Measurements from ENCODE around the gene GRAMD4. TPM values are rescaled to one million over a fixed set of nuclear protein-coding genes. Genes with fewer than 3 reads are reported as not detected.

GRAMD4 gene
- total and polyA plus RNA-seq, 2 donors (not counting 1 experiment from before 2014, with no cell fraction given), result 17.0 to 88.1 TPM

- no peaks in the 10 kb centered on the region for H3K9me3 Mint-ChIP-seq (ENCODE audit: insufficient read depth)
- Histone ChIP-seq H3K4me3 (ENCODE audit: control extremely low read depth in 1 of 5, extremely low read depth in 1 of 5, insufficient read depth in 1 of 5, low read depth in 2 of 5, low read length in 4 of 5) (no peak overlapping the region), H3K36me3 (replicated peaks in 1 of 2; ENCODE audit: control extremely low read depth in 1 of 2, control insufficient read depth in 1 of 2, extremely low read depth in 1 of 2, insufficient read depth in 2 of 2, low read length in 1 of 2) (peaks cover 1 to 82% of the 10 kb centered on the region in 2 experiments), H2AFZ (ENCODE audit: insufficient read depth, low read depth, low read length, poor library complexity, severe bottlenecking) (no peak overlapping the region), H3K4me1 (ENCODE audit: control insufficient read depth in 2 of 2, insufficient read depth in 2 of 2, low read length in 2 of 2) (no peaks in the 10 kb centered on the region), H3K79me2 (ENCODE audit: control insufficient read depth, insufficient read depth, low read length) (peaks cover 26% of the 10 kb centered on the region), H4K20me1 (ENCODE audit: control insufficient read depth, insufficient read depth, low read length, poor library complexity, severe bottlenecking) (peaks cover 55% of the 10 kb centered on the region), H3K9ac (ENCODE audit: low read length) (no peak overlapping the region), H3K27ac (ENCODE audit: low read length in 2 of 2) (no peak overlapping the region), H3K27me3 (replicated peaks in 1 of 4; ENCODE audit: control extremely low read depth in 1 of 4, control insufficient read depth in 3 of 4, insufficient read depth in 4 of 4, low read length in 3 of 4) (no peaks in the 10 kb centered on the region), H3K9me3 (ENCODE audit: control extremely low read depth in 1 of 3, control insufficient read depth in 2 of 3, insufficient read depth in 1 of 3, low read length in 2 of 3) (no peaks in the 10 kb centered on the region), H3K4me2 (replicated peaks; ENCODE audit: low read depth, low read length, poor library complexity, severe bottlenecking) (no peak overlapping the region)
- CTCF ChIA-PET, result no interaction called here
- POLR2A ChIA-PET, result no interaction called here
- H3K4me3 Mint-ChIP-seq, result no peak overlapping the region
- no peak for DNase-seq
- H3K4me1 Mint-ChIP-seq, result no peaks in the 10 kb centered on the region
- WGBS (ENCODE audit: insufficient coverage), result 97% methylated on average over 4 of the region's 12 CpGs
- ATAC-seq (ENCODE audit: low read depth), result no peak
- TF ChIP-seq CTCF (IDR thresholded peaks at IDR 0.05) (no peak), EZH2 (IDR thresholded peaks at IDR 0.05; ENCODE audit: borderline replicate concordance, insufficient read depth, low read depth, low read length, poor library complexity, severe bottlenecking) (no peak)
- H3K27ac Mint-ChIP-seq, result no peak overlapping the region
- H3K27me3 Mint-ChIP-seq, result no peaks in the 10 kb centered on the region
- intact Hi-C loops (cut with micrococcal nuclease), result no loop called here
These were observed 85.9 kb downstream of the GRAMD4 start for GRCh38 chr22:46706060-46706459.

GRCh38 chr22:46707305-46707704 is 87.1 kb downstream of the GRAMD4 start:
- peaks cover 59% of the 10 kb centered on the region for H4K20me1 ChIP-seq (ENCODE audit: control insufficient read depth, insufficient read depth, low read length, poor library complexity, severe bottlenecking)
- intact Hi-C loops (cut with micrococcal nuclease), result no loop called here
- H3K4me1 ChIP-seq (ENCODE audit: control insufficient read depth in 2 of 2, insufficient read depth in 2 of 2, low read length in 2 of 2), result no peaks in the 10 kb centered on the region
- H3K36me3 ChIP-seq (replicated peaks in 1 of 2; ENCODE audit: control extremely low read depth in 1 of 2, control insufficient read depth in 1 of 2, extremely low read depth in 1 of 2, insufficient read depth in 2 of 2, low read length in 1 of 2), result peaks cover 6 to 91% of the 10 kb centered on the region in 2 experiments
- no peaks in the 10 kb centered on the region for H3K9me3 ChIP-seq (ENCODE audit: control extremely low read depth in 1 of 3, control insufficient read depth in 2 of 3, insufficient read depth in 1 of 3, low read length in 2 of 3)
- 100% methylated on average over 6 of the region's 13 CpGs for WGBS (ENCODE audit: insufficient coverage)
- no peaks in the 10 kb centered on the region for H3K27me3 ChIP-seq (replicated peaks in 1 of 4; ENCODE audit: control extremely low read depth in 1 of 4, control insufficient read depth in 3 of 4, insufficient read depth in 4 of 4, low read length in 3 of 4)
- ChIA-PET CTCF (no interaction called here), POLR2A (no interaction called here)
- no peak overlapping the region for H3K27ac ChIP-seq (ENCODE audit: low read length in 2 of 2)
- H3K79me2 ChIP-seq (ENCODE audit: control insufficient read depth, insufficient read depth, low read length), result peaks cover 26% of the 10 kb centered on the region
- Mint-ChIP-seq H3K9me3 (ENCODE audit: insufficient read depth) (no peaks in the 10 kb centered on the region), H3K4me1 (no peaks in the 10 kb centered on the region), H3K27me3 (no peaks in the 10 kb centered on the region), H3K4me3 (no peak overlapping the region), H3K27ac (no peak overlapping the region)
- H3K4me3 ChIP-seq (ENCODE audit: control extremely low read depth in 1 of 5, extremely low read depth in 1 of 5, insufficient read depth in 1 of 5, low read depth in 2 of 5, low read length in 4 of 5), result no peak overlapping the region
- TF ChIP-seq EZH2 (IDR thresholded peaks at IDR 0.05; ENCODE audit: borderline replicate concordance, insufficient read depth, low read depth, low read length, poor library complexity, severe bottlenecking) (no peak), CTCF (IDR thresholded peaks at IDR 0.05) (no peak)
- no peak overlapping the region for H3K4me2 ChIP-seq (replicated peaks; ENCODE audit: low read depth, low read length, poor library complexity, severe bottlenecking)
- no peak overlapping the region for H2AFZ ChIP-seq (ENCODE audit: insufficient read depth, low read depth, low read length, poor library complexity, severe bottlenecking)
- no peak for ATAC-seq (ENCODE audit: low read depth)
- no peak for DNase-seq
- no peak overlapping the region for H3K9ac ChIP-seq (ENCODE audit: low read length)

All from B cell (primary cell).